Endothelial cell of umbilical vein (primary cell): ENCODE measurements around the gene MCOLN3. TPM values are rescaled to one million over a fixed set of nuclear protein-coding genes. Genes with fewer than 3 reads are reported as not detected.

Source experiments
- BruUV-seq: library from RNA; stranded (reverse); fragments of 400-500 nt; replicated peaks from 2 replicates; lab custom pipeline; 2021; lab: Mats Ljungman, UMichigan
- CTCF ChIA-PET: fragments of 300-600, 350-600 bp; sonication (Branson Sonifier 250); formaldehyde crosslinking; loops from one replicate; lab custom pipeline; 2021; ENCODE audit warnings: antibody characterized with exemption, inconsistent platforms; lab: Charles Lee
- POLR2A ChIA-PET: fragments of 300-600, 350-600 bp; sonication (Branson Sonifier 250); formaldehyde crosslinking; loops from one replicate; lab custom pipeline; 2021; ENCODE audit warnings: antibody characterized with exemption, inconsistent platforms; lab: Charles Lee
- DNase-seq: peaks from one replicate; pipeline ENCODE4 v3.0.0-alpha.2; 2011; ENCODE audit warnings: low read depth, low spot score
- FAIRE-seq: peaks from 2 replicates; lab custom pipeline; 2011; peaks lifted over from hg19 to GRCh38; lab: Jason Lieb, UNC
- H2AFZ ChIP-seq: 2 replicates; pipeline ENCODE4 v1.6.0; 2012; ENCODE audit warnings: low read depth, low read length, control low read depth, inconsistent platforms
- H3K27ac ChIP-seq: 2 replicates; pipeline ENCODE4 v1.5.1; 2011; ENCODE audit warnings: low read depth, mild to moderate bottlenecking, control low read depth, low read length, moderate library complexity; ENCODE audit not compliant: insufficient read depth
- H3K27me3 ChIP-seq, 2 experiments: 2 replicates each; pipeline versions ENCODE4 v1.6.0 to v1.6.1; 2011; ENCODE audit warnings: low read length in 2 of 2, mixed read lengths in 1 of 2; ENCODE audit not compliant: control insufficient read depth in 2 of 2, insufficient read depth in 2 of 2
- H3K36me3 ChIP-seq, 2 experiments: 2 replicates in 1 of 2; 3 replicates in 1 of 2; pipeline ENCODE4 v1.5.1; 2011; ENCODE audit warnings: low read length in 2 of 2, mild to moderate bottlenecking in 1 of 2, moderate library complexity in 1 of 2; ENCODE audit not compliant: control insufficient read depth in 2 of 2, insufficient read depth in 2 of 2; ENCODE audit errors: extremely low read depth in 1 of 2
- H3K4me1 ChIP-seq: 3 replicates; pipeline ENCODE4 v1.5.1; 2011; ENCODE audit warnings: mild to moderate bottlenecking, low read length; ENCODE audit not compliant: control insufficient read depth, insufficient read depth; ENCODE audit errors: extremely low read depth
- H3K4me2 ChIP-seq: 2 replicates; pipeline ENCODE4 v1.6.1; 2011; ENCODE audit warnings: low read length, control low read depth, mixed read lengths; ENCODE audit not compliant: insufficient read depth
- H3K4me3 ChIP-seq, 3 experiments: fragments of 200-600 bp in 1 of 3; sonication (generic), shearing (Covaris generic) in 1 of 3; replicated peaks in 1 of 3; 2 replicates each; pipeline ENCODE4 v1.5.1; 2011 to 2016; ENCODE audit warnings: control low read depth in 3 of 3, low read length in 3 of 3, mild to moderate bottlenecking in 2 of 3, inconsistent platforms in 1 of 3, low read depth in 1 of 3, moderate library complexity in 1 of 3; ENCODE audit not compliant: insufficient read depth in 1 of 3
- H3K79me2 ChIP-seq: 2 replicates; pipeline ENCODE4 v1.6.0; 2012; ENCODE audit warnings: low read length, inconsistent platforms; ENCODE audit not compliant: control insufficient read depth, insufficient read depth
- H3K9ac ChIP-seq: replicated peaks from 2 replicates; pipeline ENCODE3; 2011; ENCODE audit warnings: low read length, control low read depth; ENCODE audit not compliant: insufficient read depth; ENCODE audit errors: extremely low read depth
- H3K9me1 ChIP-seq: replicated peaks from 3 replicates; pipeline ENCODE4 v1.6.0; 2011; ENCODE audit warnings: mild to moderate bottlenecking, low read length; ENCODE audit not compliant: control insufficient read depth, insufficient read depth; ENCODE audit errors: extremely low read depth
- H3K9me3 ChIP-seq: replicated peaks from 2 replicates; pipeline ENCODE4 v1.5.1; 2012; ENCODE audit warnings: low read length, inconsistent platforms; ENCODE audit not compliant: control insufficient read depth, insufficient read depth
- H4K20me1 ChIP-seq: replicated peaks from 2 replicates; pipeline ENCODE3; 2011; ENCODE audit warnings: mild to moderate bottlenecking, low read length; ENCODE audit not compliant: control insufficient read depth, insufficient read depth; ENCODE audit errors: extremely low read depth
- EZH2 ChIP-seq: IDR thresholded peaks from 2 replicates; pipeline ENCODE4 v1.6.1; 2012; ENCODE audit warnings: borderline replicate concordance, low read depth, mild to moderate bottlenecking, moderate library complexity, low read length, inconsistent platforms; ENCODE audit not compliant: severe bottlenecking
- POLR2A ChIP-seq: IDR thresholded peaks from 2 replicates; pipeline ENCODE4 v1.6.1; 2012; ENCODE audit warnings: low read depth, mild to moderate bottlenecking, control low read depth, low read length
- POLR2AphosphoS5 ChIP-seq: IDR thresholded peaks from 2 replicates; pipeline ENCODE4 v1.6.1; 2012; ENCODE audit warnings: low read depth, mild to moderate bottlenecking, control low read depth, low read length, moderate library complexity; ENCODE audit not compliant: insufficient read depth
- dilution Hi-C: fragments of 300-500 bp; cut with MboI; formaldehyde crosslinking; loops from one replicate; pipeline ENCODE4 v1.15.0; 2019; ENCODE audit warnings: low sequenced_read_pairs; ENCODE audit not compliant: extremely low pct_ligation_motif_present
- intact Hi-C: fragments of 100-400 bp; cut with micrococcal nuclease; formaldehyde crosslinking; loops from one replicate; pipeline ENCODE4 v1.10.0; 2022
- polyA plus RNA-seq, 4 experiments: library from polyadenylated mRNA; depleted of rRNA in 3 of 4; stranded (reverse) in 3 of 4; unstranded in 1 of 4; fragments of >200 nt; gene quantifications; 2 replicates each; pipeline versions ENCODE4 v1.2.1 to v1.2.3, GENCODE V29; 2011 to 2012; ENCODE audit warnings: missing spikeins in 1 of 4
- total RNA-seq: library from RNA; stranded (reverse); gene quantifications from 2 replicates; pipeline ENCODE4 v1.2.3, GENCODE V29; 2021

MCOLN3 gene
- total and polyA plus RNA-seq, 2 donors (not counting 3 experiments of a cell fraction or from before 2014, with no cell fraction given): 0.06 TPM; not detected in 1

DNA sequence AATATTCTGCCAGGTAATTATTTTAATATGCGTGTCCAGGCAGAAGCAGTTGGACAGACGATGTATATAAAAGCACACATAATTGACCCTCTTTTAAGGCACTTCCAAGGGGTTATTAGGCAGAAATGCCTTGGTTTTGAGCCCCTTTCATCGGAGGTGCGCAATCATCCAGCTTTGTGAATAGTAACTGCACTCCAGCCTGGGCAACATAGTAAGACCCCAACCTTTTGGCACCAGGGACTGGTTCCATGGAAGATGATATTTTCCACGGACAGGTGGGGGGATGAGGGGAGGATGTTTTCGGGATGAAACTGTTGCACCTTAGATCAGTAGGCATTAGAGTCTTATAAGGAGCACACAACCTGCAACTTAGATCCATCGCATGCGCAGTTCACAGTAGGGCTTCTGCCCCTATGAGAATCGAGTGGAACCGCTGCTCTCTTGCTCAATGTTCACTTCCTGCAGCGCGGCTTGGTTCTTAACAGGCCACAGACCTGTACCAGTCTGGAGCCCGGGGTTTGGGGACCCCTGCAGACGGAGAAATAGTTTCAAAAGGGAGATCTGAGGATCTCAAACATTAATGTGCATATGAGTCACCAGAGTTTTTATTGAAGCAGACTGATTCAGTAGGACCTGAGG lies 49.5 kb downstream of the MCOLN3 start:
- Histone ChIP-seq H3K27ac (no peak overlapping the region), H4K20me1 (no peaks in the 10 kb centered on the region), H3K79me2 (no peaks in the 10 kb centered on the region), H3K4me2 (no peak overlapping the region), H3K36me3 (no peaks in the 10 kb centered on the region), H3K9me1 (no peaks in the 10 kb centered on the region), H3K9ac (no peak overlapping the region), H3K9me3 (no peaks in the 10 kb centered on the region), H3K27me3 (peaks cover 57 to 82% of the 10 kb centered on the region in 2 experiments), H3K4me3 (no peak overlapping the region), H2AFZ (no peak overlapping the region), H3K4me1 (peaks cover 6% of the 10 kb centered on the region)
- no TSS peak for BruUV-seq
- no peak for TF ChIP-seq POLR2A
- intact Hi-C loops: no loop called here
- ChIA-PET CTCF (no interaction called here), POLR2A (no interaction called here)
- FAIRE-seq (peak; percentile 37), DNase-seq (no peak)
- dilution Hi-C loops: no loop called here

DNA sequence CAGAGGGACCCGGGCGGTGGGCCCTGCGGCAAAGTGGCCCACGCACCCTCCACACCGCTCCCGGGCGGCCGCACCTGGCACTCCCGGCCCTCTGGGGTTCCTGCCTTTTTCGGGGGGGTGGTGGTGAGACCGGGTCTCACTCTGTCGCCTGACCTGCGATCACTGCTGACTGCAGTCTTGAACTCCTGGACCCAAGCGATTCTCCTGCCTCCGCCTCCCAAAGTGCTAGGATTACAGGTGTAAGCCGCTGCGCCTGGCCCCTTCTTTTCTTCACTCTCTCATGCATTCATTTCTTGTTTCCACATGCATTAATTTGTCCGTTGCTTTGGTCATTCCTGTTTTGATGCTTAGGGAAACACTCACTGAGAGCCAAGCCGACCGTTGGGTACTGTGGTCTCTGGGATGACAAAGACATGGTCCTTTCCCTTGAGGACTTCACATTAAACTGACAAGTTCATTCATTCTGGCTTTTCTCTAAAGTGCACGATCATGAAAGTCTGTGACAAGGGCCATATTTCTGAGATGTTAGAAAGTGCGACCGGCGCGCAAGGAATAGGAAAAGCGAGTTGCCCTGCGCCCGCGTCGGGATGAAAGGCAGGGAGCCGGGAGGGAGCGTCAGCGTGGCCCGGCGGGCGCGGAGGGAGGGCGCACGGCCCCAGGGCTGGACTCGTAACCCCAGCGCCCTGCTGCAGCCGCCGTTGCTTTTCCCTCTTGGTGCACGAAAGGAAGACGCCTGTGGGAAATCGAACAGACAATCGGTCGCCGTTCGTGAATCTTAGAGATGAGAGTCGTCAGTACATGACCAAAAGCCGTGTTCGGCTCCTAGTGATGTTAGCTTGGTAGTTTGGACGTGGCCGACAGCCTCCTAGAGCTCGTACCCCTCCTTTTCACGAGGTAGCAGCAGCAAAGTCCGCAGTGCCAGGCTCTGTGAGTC lies 50.4 kb downstream of the MCOLN3 start:
- Histone ChIP-seq H3K4me3 (no peak overlapping the region), H2AFZ (no peak overlapping the region), H3K27me3 (peaks cover 52 to 77% of the 10 kb centered on the region in 2 experiments), H3K79me2 (no peaks in the 10 kb centered on the region), H3K27ac (no peak overlapping the region), H3K36me3 (no peaks in the 10 kb centered on the region), H3K4me1 (peaks cover 6% of the 10 kb centered on the region), H4K20me1 (no peaks in the 10 kb centered on the region), H3K4me2 (peak overlapping the region; percentile 47), H3K9ac (no peak overlapping the region), H3K9me1 (no peaks in the 10 kb centered on the region), H3K9me3 (no peaks in the 10 kb centered on the region)
- intact Hi-C loops (no loop called here), dilution Hi-C loops (no loop called here)
- DNase-seq (no peak), FAIRE-seq (peak; percentile 47)
- CTCF ChIA-PET: no interaction called here
- peak; percentile 99 for TF ChIP-seq EZH2
- TF ChIP-seq POLR2AphosphoS5: no peak
- POLR2A ChIA-PET: no interaction called here
- BruUV-seq: no TSS peak
